Stimulated activated naive B cell treated with anti-CD40 and anti-IgM and Interleukin-4, amounts not matched to agents 10 μg/mL and 1 μg/mL and 100 μg/mL, for 72 hours (primary cell): ENCODE data around the gene TEKTIP1.
"Not testable (repeated sequence)": the region's sequence is repeated elsewhere in the genome, so short reads cannot be mapped to it uniquely, and the experiment has no call there.

Source experiments
- ATAC-seq, 2 donors: fragments of 150-1000 bp; cut with Tn5 transposase; replicated peaks; 2 replicates each; pipeline ENCODE4 v1.10.0; 2021; ENCODE audit warnings: moderate library complexity in 1 of 2
- DNase-seq: peaks from one replicate; pipeline ENCODE4 v3.0.0; 2021
- H3K27ac Mint-ChIP-seq: one replicate; pipeline ENCODE4 v1.8.0; 2022; ENCODE audit warnings: mild to moderate bottlenecking, mixed read lengths
- H3K27me3 Mint-ChIP-seq, 2 donors: one replicate each; pipeline ENCODE4 v1.8.0; 2022; ENCODE audit warnings: mixed read lengths in 2 of 2
- H3K36me3 Mint-ChIP-seq, 2 donors: one replicate each; pipeline ENCODE4 v1.8.0; 2022; ENCODE audit warnings: mixed read lengths in 2 of 2, mild to moderate bottlenecking in 1 of 2
- H3K4me1 Mint-ChIP-seq, 2 donors: one replicate each; pipeline ENCODE4 v1.8.0; 2022; ENCODE audit warnings: mixed read lengths in 2 of 2, mild to moderate bottlenecking in 1 of 2
- H3K4me3 Mint-ChIP-seq, 2 donors: one replicate each; pipeline ENCODE4 v1.8.0; 2022; ENCODE audit warnings: mild to moderate bottlenecking in 2 of 2, mixed read lengths in 2 of 2, moderate library complexity in 1 of 2
- H3K9me3 Mint-ChIP-seq, 2 donors: one replicate each; pipeline ENCODE4 v1.8.0; 2022; ENCODE audit warnings: mixed read lengths in 2 of 2, mild to moderate bottlenecking in 1 of 2

Gene TEKTIP1

GRCh38 chr19:3578390-3578789 lies 39.4 kb downstream of the TEKTIP1 start:
- Mint-ChIP-seq H3K27me3 (peaks cover 0 to 4% of the 10 kb centered on the region in 2 donors), H3K27ac (no peak overlapping the region), H3K9me3 (peaks cover 0 to 2% of the 10 kb centered on the region in 2 donors), H3K4me3 (no peak overlapping the region), H3K36me3 (peaks cover 26 to 33% of the 10 kb centered on the region in 2 donors), H3K4me1 (peaks cover 8 to 17% of the 10 kb centered on the region in 2 donors)
- ATAC-seq (no peak), DNase-seq (no peak)

GRCh38 chr19:3580156-3580934 lies 41.4 kb downstream of the TEKTIP1 start:
- peaks cover 1 to 5% of the 10 kb centered on the region in 2 donors for H3K4me1 Mint-ChIP-seq
- peaks cover 12 to 19% of the 10 kb centered on the region in 2 donors for H3K36me3 Mint-ChIP-seq
- no peak overlapping the region for H3K4me3 Mint-ChIP-seq
- peaks cover 0 to 6% of the 10 kb centered on the region in 2 donors for H3K27me3 Mint-ChIP-seq
- DNase-seq (no peak), ATAC-seq (no peak)
- H3K27ac Mint-ChIP-seq, result no peak overlapping the region
- H3K9me3 Mint-ChIP-seq, result no peaks in the 10 kb centered on the region

GRCh38 chr19:3581792-3582191 lies 42.8 kb downstream of the TEKTIP1 start:
- ATAC-seq, H3K36me3 Mint-ChIP-seq, H3K9me3 Mint-ChIP-seq, H3K4me3 Mint-ChIP-seq, H3K4me1 Mint-ChIP-seq, H3K27me3 Mint-ChIP-seq, H3K27ac Mint-ChIP-seq, DNase-seq: not testable (repeated sequence)

- DNase-seq, H3K27me3 Mint-ChIP-seq, ATAC-seq, H3K36me3 Mint-ChIP-seq, H3K27ac Mint-ChIP-seq, H3K9me3 Mint-ChIP-seq, H3K4me1 Mint-ChIP-seq, H3K4me3 Mint-ChIP-seq: not testable (repeated sequence)
Measured at GRCh38 chr19:3584036-3584802, 45.2 kb downstream of the TEKTIP1 start.

GRCh38 chr19:3585301-3586126 lies 46.5 kb downstream of the TEKTIP1 start, which contains the start of gene GIPC3:
Gene GIPC3 (plus strand): TSS chr19:3585478. CDS start chr19:3585598, 120 bp downstream.
- peaks cover 0 to 7% of the 10 kb centered on the region in 2 donors for H3K4me1 Mint-ChIP-seq
- H3K9me3 Mint-ChIP-seq, result no peaks in the 10 kb centered on the region
- H3K27me3 Mint-ChIP-seq, result peaks cover 0 to 6% of the 10 kb centered on the region in 2 donors
- H3K4me3 Mint-ChIP-seq, result peak within 1 kb of the TSS; percentile 41 to 57
- peak in 1 of 2 donors; percentile 33 for ATAC-seq
- no peak for DNase-seq
- no peaks in the 10 kb centered on the region for H3K36me3 Mint-ChIP-seq
- H3K27ac Mint-ChIP-seq, result no peak within 1 kb of the TSS

- no peaks in the 10 kb centered on the region for H3K36me3 Mint-ChIP-seq
- DNase-seq, result no peak
- H3K4me3 Mint-ChIP-seq, result peak overlapping the region; percentile 41 to 57
- peaks cover 0 to 6% of the 10 kb centered on the region in 2 donors for H3K27me3 Mint-ChIP-seq
- H3K27ac Mint-ChIP-seq, result no peak overlapping the region
- H3K4me1 Mint-ChIP-seq, result peaks cover 0 to 7% of the 10 kb centered on the region in 2 donors
- peak in 1 of 2 donors; percentile 53 for ATAC-seq
- no peaks in the 10 kb centered on the region for H3K9me3 Mint-ChIP-seq
Measured at GRCh38 chr19:3586127-3586626, 47.2 kb downstream of the TEKTIP1 start.

GRCh38 chr19:3586707-3587346 lies 47.9 kb downstream of the TEKTIP1 start:
- H3K4me3 Mint-ChIP-seq, result no peak overlapping the region
- peaks cover 0 to 6% of the 10 kb centered on the region in 2 donors for H3K27me3 Mint-ChIP-seq
- no peak overlapping the region for H3K27ac Mint-ChIP-seq
- no peaks in the 10 kb centered on the region for H3K36me3 Mint-ChIP-seq
- no peak for ATAC-seq
- no peak for DNase-seq
- H3K4me1 Mint-ChIP-seq, result peaks cover 0 to 7% of the 10 kb centered on the region in 2 donors
- no peaks in the 10 kb centered on the region for H3K9me3 Mint-ChIP-seq

- DNase-seq, result no peak
- Mint-ChIP-seq H3K36me3 (peaks cover under 1% of the 10 kb centered on the region in 2 donors), H3K4me1 (peaks cover 0 to 12% of the 10 kb centered on the region in 2 donors), H3K4me3 (no peak overlapping the region), H3K27ac (no peak overlapping the region), H3K9me3 (no peaks in the 10 kb centered on the region), H3K27me3 (no peaks in the 10 kb centered on the region)
- ATAC-seq, result no peak
Measured at GRCh38 chr19:3589439-3589838, 50.5 kb downstream of the TEKTIP1 start.

- H3K27me3 Mint-ChIP-seq, result no peaks in the 10 kb centered on the region
- no peak overlapping the region for H3K4me3 Mint-ChIP-seq
- H3K4me1 Mint-ChIP-seq, result peaks cover 0 to 12% of the 10 kb centered on the region in 2 donors
- H3K27ac Mint-ChIP-seq, result no peak overlapping the region
- H3K36me3 Mint-ChIP-seq, result peaks cover 2 to 3% of the 10 kb centered on the region in 2 donors
- no peaks in the 10 kb centered on the region for H3K9me3 Mint-ChIP-seq
- ATAC-seq, result no peak
- DNase-seq, result no peak
Measured at GRCh38 chr19:3589949-3590348, 51.0 kb downstream of the TEKTIP1 start.

- no peaks in the 10 kb centered on the region for H3K27me3 Mint-ChIP-seq
- no peaks in the 10 kb centered on the region for H3K9me3 Mint-ChIP-seq
- DNase-seq (no peak), ATAC-seq (no peak)
- H3K36me3 Mint-ChIP-seq, result peaks cover 2 to 3% of the 10 kb centered on the region in 2 donors
- no peak overlapping the region for H3K27ac Mint-ChIP-seq
- H3K4me1 Mint-ChIP-seq, result peaks cover 0 to 8% of the 10 kb centered on the region in 2 donors
- no peak overlapping the region for H3K4me3 Mint-ChIP-seq
Measured at GRCh38 chr19:3590991-3591659, 52.2 kb downstream of the TEKTIP1 start.

- H3K36me3 Mint-ChIP-seq, result peaks cover 2 to 3% of the 10 kb centered on the region in 2 donors
Measured at GRCh38 chr19:3591876-3592613, 53.1 kb downstream of the TEKTIP1 start.

GRCh38 chr19:3593156-3593555 lies 54.2 kb downstream of the TEKTIP1 start:
- no peak for ATAC-seq
- Mint-ChIP-seq H3K9me3 (no peaks in the 10 kb centered on the region), H3K4me1 (peaks cover 0 to 5% of the 10 kb centered on the region in 2 donors), H3K27ac (peak overlapping the region; percentile 11), H3K27me3 (no peaks in the 10 kb centered on the region), H3K4me3 (no peak overlapping the region), H3K36me3 (peaks cover 3 to 4% of the 10 kb centered on the region in 2 donors)
- DNase-seq, result no peak

More at GRCh38 chr19:3591876-3592613, 53.1 kb downstream of the TEKTIP1 start:
- no peak for DNase-seq
- Mint-ChIP-seq H3K27me3 (no peaks in the 10 kb centered on the region), H3K9me3 (no peaks in the 10 kb centered on the region), H3K27ac (no peak overlapping the region), H3K4me1 (peaks cover 0 to 5% of the 10 kb centered on the region in 2 donors), H3K4me3 (no peak overlapping the region)
- ATAC-seq, result no peak
